PFSK-1 (cell line): ENCODE data around the gene WDR7.

Source experiments
- FOXP2 ChIP-seq: optimal IDR thresholded peaks from 2 replicates; pipeline ENCODE3; 2011; ENCODE audit warnings: borderline replicate concordance, control low read depth, inconsistent platforms; ENCODE audit not compliant: insufficient read depth; ENCODE audit errors: extremely low read length, extremely low read depth
- POLR2AphosphoS5 ChIP-seq: IDR thresholded peaks from 2 replicates; pipeline ENCODE4 v1.6.1; 2012; ENCODE audit warnings: low read depth, mild to moderate bottlenecking, control low read depth, low read length, moderate library complexity
- SIN3A ChIP-seq: IDR thresholded peaks from 2 replicates; pipeline ENCODE4 v1.6.1; 2012; ENCODE audit warnings: mild to moderate bottlenecking, low read length, moderate library complexity, borderline replicate concordance; ENCODE audit not compliant: insufficient read depth
- TAF1 ChIP-seq: IDR thresholded peaks from 2 replicates; pipeline ENCODE4 v1.6.1; 2012; ENCODE audit warnings: low read length, control low read depth, borderline replicate concordance; ENCODE audit not compliant: insufficient read depth
- TF ChIP-seq, protein P1 (sequence below), 2 experiments: IDR thresholded peaks; 2 replicates each; pipeline versions ENCODE4 v1.6.1 to v1.8.0; 2011 to 2012; ENCODE audit warnings: low read depth in 2 of 2, low read length in 2 of 2, control low read depth in 1 of 2, inconsistent platforms in 1 of 2, mild to moderate bottlenecking in 1 of 2, moderate library complexity in 1 of 2; ENCODE audit not compliant: insufficient read depth in 1 of 2

Gene WDR7

DNA sequence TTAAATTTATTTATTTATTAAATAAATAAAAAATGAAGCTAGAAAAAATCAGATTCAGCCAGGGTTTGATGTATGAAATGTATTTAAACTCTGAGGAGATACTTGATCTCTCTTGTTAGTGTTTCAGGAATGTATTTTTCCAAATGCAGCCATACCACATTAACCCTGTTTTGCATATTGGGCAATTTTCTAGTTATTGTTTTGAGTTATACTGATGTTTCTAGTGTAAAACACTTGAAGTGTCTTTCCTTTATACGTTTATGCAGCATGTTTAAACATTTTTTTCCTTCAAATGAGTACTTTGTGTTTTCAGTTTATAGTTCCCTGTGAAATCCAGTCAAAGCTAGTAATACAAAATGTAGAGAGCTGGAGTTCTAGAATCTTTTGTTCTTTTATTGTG, 69.9 kb downstream of the WDR7 start:
- TF ChIP-seq, protein P1, sequence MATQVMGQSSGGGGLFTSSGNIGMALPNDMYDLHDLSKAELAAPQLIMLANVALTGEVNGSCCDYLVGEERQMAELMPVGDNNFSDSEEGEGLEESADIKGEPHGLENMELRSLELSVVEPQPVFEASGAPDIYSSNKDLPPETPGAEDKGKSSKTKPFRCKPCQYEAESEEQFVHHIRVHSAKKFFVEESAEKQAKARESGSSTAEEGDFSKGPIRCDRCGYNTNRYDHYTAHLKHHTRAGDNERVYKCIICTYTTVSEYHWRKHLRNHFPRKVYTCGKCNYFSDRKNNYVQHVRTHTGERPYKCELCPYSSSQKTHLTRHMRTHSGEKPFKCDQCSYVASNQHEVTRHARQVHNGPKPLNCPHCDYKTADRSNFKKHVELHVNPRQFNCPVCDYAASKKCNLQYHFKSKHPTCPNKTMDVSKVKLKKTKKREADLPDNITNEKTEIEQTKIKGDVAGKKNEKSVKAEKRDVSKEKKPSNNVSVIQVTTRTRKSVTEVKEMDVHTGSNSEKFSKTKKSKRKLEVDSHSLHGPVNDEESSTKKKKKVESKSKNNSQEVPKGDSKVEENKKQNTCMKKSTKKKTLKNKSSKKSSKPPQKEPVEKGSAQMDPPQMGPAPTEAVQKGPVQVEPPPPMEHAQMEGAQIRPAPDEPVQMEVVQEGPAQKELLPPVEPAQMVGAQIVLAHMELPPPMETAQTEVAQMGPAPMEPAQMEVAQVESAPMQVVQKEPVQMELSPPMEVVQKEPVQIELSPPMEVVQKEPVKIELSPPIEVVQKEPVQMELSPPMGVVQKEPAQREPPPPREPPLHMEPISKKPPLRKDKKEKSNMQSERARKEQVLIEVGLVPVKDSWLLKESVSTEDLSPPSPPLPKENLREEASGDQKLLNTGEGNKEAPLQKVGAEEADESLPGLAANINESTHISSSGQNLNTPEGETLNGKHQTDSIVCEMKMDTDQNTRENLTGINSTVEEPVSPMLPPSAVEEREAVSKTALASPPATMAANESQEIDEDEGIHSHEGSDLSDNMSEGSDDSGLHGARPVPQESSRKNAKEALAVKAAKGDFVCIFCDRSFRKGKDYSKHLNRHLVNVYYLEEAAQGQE (IDR thresholded peaks at IDR 0.05; ENCODE audit: insufficient read depth in 1 of 2, low read depth in 2 of 2, low read length in 2 of 2), result no peak
- TF ChIP-seq POLR2AphosphoS5, result no peak
- no peak for TF ChIP-seq SIN3A
- no peak for TF ChIP-seq FOXP2
- no peak for TF ChIP-seq TAF1

DNA sequence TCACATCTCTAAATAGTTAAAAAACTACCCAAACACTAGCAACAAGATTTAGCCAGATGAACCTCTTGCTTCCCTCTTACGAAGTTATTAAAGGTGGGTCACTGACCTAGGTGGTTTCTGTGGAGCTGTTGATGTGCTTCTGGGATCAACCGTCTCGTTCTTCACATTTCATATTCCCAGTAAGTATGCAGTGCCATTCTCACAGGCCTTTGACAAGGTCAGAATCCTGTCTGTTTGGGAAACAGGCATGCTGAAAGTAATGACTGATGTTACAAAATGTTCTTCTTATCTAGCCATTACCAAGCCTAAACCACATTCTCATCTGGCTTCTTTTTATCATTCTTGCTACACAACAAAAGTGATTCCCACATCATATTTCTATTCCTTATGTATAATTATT, 70.3 kb downstream of the WDR7 start:
- no peak for TF ChIP-seq POLR2AphosphoS5
- no peak for TF ChIP-seq TAF1
- no peak for TF ChIP-seq FOXP2
- TF ChIP-seq, protein P1 (IDR thresholded peaks at IDR 0.05; ENCODE audit: insufficient read depth in 1 of 2, low read depth in 2 of 2, low read length in 2 of 2), result no peak
- TF ChIP-seq SIN3A, result no peak

DNA sequence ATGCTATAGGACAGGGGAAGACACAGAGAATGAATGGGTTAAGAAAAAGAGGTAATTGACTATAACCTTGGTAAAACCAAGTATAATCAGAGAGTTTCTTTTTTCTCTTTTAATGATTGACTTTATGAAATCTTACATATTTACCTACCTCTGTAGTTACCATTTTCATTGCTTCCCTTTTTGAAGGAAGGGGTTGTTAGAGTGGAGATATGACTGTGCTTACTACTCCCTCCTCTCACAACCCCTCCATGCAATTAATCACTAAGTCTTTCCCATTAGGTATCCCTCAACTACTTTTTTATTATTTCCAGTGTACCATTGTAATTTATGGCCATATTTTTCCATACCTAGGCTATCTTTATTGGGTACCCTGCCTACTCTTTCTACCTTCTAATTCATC, 71.4 kb downstream of the WDR7 start:
- TF ChIP-seq FOXP2 (no peak), SIN3A (no peak)
- TF ChIP-seq, protein P1 (IDR thresholded peaks at IDR 0.05; ENCODE audit: insufficient read depth in 1 of 2, low read depth in 2 of 2, low read length in 2 of 2), result no peak

DNA sequence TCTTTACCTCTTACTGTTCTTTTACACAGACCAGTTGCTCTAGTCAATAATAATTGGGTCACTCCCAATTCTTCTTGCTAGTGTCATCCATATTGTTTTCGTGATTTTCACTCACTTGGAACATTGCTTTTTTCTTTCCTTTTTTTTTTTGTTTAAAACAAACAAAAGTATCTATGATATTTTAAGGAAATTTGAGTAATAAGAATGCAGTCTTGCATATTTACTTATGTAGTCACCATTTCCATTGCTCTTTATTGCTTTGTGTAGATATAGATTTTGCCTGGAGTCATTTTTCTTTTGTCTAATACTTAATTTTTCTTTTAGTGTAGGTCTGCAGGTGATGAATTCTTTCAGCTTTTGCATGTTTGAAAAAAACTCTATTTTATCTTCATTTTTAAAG, 71.9 kb downstream of the WDR7 start:
- TF ChIP-seq SIN3A (no peak), TAF1 (no peak), FOXP2 (no peak), POLR2AphosphoS5 (no peak)
- TF ChIP-seq, protein P1 (IDR thresholded peaks at IDR 0.05; ENCODE audit: insufficient read depth in 1 of 2, low read depth in 2 of 2, low read length in 2 of 2), result no peak

DNA sequence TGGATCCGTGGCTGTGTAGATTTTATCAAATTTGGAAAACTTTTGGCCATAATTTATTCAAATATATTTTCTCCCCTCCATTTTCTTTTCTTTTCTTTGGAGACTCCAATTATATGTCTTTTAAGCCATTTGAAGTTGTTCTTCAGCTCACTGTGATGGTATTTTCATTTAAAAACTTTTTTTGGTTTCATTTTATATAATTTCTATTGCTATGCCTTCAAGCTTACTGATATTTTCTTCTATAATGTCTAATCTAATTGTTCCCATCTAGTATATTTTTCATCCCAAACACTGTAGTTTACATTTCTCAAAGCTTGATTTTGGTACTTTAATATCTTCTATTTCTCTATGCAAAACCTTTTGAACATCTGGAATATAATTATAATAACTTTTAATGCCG, 72.5 kb downstream of the WDR7 start:
- TF ChIP-seq, protein P1 (IDR thresholded peaks at IDR 0.05; ENCODE audit: insufficient read depth in 1 of 2, low read depth in 2 of 2, low read length in 2 of 2), result no peak
- no peak for TF ChIP-seq FOXP2
- TF ChIP-seq TAF1, result no peak
- no peak for TF ChIP-seq SIN3A
- no peak for TF ChIP-seq POLR2AphosphoS5
